Head of caudate nucleus (tissue), 42 donors: ENCODE results near the gene ASB2.

ENCODE experiments used
- DNase-seq, 42 donors: peaks; one replicate each; pipeline versions ENCODE4 v3.0.0 to v3.0.0-alpha.2; 2020 to 2021; ENCODE audit warnings: mixed read lengths in 7 of 42
- intact Hi-C: fragments of 100-400 bp; cut with DNase I; formaldehyde crosslinking; loops from one replicate; pipeline ENCODE4 v1.15.0; 2022

ASB2 gene

GRCh38 chr14:93939304-93940229 is 36.8 kb downstream of the ASB2 start:
- intact Hi-C loops = loop anchor here (2.0 kb wide), 1 partner anchor 61 kb away; no protein-coding TSS in a partner anchor

DNA sequence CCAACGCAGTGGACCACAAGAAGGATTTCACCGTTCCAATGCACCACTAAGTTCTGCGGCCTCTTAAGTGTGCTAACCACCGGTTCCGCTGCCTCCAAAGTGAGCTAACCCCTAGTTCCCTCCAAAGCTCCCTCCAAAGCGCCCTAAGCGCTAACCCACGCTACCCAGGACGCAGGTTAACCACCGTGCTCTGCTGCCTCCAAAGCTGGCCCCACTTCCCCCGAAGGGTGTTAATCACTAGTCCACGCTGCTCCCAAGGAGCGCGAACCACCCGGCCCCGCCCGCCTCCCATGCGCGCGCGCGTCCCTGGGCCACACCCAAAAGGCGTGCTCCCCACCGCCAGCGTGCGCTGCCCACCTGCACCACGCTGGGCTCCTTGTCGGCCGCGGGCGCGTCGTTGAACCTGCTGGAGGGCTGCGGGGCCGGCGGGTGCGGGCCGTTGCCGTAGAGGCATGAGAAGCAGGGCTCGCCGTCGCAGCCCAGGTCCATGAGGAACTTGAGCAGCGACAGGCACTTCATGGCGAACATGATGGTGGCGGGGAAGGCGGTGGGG is 37.5 kb downstream of the ASB2 start:
- intact Hi-C loops = loop anchor here (2.0 kb wide), 1 partner anchor 62 kb away; no protein-coding TSS in a partner anchor
- DNase-seq = no peak

More at GRCh38 chr14:93939304-93940229, 36.8 kb downstream of the ASB2 start:
- peak; percentile 60 to 92 (median 83) for DNase-seq

DNA sequence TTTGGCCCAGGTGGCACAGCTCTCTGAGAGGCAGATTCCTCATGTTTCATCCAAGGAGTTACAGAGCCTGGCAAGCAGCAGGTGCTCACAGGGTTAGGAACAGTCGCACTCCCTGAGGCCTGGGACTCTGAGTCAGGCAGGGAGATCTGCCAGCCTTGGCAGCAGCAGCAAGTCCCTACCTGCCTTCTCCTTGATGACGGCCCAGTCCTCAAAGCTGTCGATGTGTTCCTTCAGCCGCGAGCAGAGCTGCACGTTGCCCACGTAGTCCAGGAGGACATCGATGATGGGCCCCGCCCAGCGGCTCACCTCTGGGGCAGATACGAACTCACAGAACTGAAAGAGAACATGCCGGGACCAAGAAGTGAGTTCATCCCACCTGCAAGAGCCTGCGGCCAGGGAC is 38.9 kb downstream of the ASB2 start:
- DNase-seq = no peak
- intact Hi-C loops = no loop called here

- DNase-seq = no peak
- intact Hi-C loops = no loop called here
These were observed 39.4 kb downstream of the ASB2 start for GRCh38 chr14:93936926-93937325.

- peak in 11 of 42 donors; percentile 20 to 68 (median 40) for DNase-seq
- intact Hi-C loops = no loop called here
These were observed 40.1 kb downstream of the ASB2 start for GRCh38 chr14:93936245-93936644.

GRCh38 chr14:93935213-93935612 is 41.2 kb downstream of the ASB2 start:
- intact Hi-C loops = no loop called here
- DNase-seq = no peak

DNA sequence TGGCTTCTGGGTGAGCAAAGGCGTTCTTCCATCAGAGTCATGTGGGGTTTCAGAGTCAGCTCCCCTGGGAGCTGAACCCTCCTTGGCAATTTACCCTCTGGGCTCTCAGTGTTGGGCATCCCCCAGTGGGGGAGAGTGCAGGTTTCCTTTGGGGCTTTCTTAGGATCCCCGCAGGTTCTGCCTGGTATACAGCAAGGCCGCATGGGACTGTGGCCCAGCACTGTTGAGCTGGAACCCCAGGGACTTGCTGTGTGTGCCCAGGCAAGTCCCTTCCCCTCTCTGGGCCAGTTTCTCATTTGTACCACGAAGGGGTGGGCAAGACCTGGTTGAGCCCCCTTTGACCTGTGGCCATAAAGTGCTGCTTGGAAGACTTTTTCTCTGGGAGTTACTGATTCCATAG is 43.7 kb downstream of the ASB2 start:
- DNase-seq = no peak
- intact Hi-C loops = no loop called here

DNA sequence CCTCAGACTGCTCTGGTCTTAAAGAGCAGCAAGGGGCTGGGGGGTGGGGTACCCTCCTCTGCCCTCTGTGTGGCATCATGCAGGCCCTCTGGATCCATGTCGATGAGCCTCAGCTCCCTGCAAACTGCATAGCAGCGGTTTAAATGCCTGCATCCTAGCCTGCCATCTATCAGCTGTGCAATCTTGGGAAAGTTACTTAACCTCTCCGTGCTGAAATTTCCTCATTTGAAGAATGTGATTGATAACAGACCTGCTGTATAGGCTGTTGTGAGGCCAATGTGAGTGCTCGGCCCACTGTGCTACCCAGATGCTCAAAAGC is 45.4 kb downstream of the ASB2 start:
- intact Hi-C loops = no loop called here
- no peak for DNase-seq

DNA sequence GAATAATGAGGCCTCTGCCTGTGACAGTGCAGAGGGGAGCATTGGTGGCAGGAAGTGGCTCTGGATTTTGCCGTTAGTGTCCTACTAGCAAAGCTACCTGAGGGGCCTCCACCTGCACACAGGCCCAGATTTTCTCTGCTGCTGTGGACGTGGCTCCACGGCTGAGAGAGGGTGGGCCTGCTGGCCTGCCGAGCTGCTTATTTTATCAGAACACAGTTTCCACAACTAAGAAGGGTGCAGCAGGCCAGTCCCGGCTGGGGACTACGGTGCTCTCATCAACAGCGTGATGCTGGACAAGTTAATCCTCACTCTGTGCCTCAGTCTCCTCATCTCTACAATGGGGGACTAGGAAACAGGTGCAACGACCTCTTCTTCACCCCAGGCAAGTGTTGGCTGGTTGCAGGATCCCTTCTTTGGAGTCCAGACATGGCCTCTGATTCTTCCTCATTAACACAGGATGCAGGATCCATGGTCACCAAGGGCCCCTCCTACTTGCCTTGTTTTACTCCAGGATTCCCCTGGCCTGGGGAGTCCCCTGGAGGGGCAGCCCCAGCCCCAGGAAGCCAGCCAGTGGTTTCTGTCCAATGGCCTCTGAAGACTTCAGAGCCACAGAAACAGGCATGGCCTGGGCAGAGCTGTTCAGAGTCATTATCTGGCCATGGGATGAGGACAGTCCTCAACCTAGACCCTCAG is 45.9 kb downstream of the ASB2 start:
- intact Hi-C loops = no loop called here
- no peak for DNase-seq

- DNase-seq = no peak
- intact Hi-C loops = no loop called here
These were observed 46.7 kb downstream of the ASB2 start for GRCh38 chr14:93929657-93930056.

- no peak for DNase-seq
- intact Hi-C loops = no loop called here
These were observed 47.3 kb downstream of the ASB2 start for GRCh38 chr14:93929048-93929535.

- intact Hi-C loops = no loop called here
- no peak for DNase-seq
These were observed 48.0 kb downstream of the ASB2 start for GRCh38 chr14:93928184-93929047.

DNA sequence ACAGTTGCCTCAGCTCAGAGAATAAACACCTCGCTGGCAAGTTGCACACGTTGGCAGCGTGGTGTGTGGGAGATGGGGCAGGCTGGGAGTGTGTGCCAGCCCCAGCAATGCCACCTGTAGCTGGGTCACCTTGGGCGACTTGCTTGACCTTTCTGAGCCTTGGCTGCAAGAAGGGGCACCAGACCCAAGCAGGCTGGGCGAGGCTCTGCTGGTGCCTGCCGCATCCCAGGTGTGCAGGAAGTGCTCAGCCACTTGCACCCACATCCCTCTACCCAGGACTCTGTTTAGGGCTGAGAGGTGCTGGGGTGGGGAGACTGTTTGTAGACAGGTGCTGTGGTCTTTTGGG is 48.6 kb downstream of the ASB2 start:
- no peak for DNase-seq
- intact Hi-C loops = no loop called here

GRCh38 chr14:93926873-93927799 is 49.2 kb downstream of the ASB2 start, which contains the start of gene FAM181A:
Gene FAM181A, plus strand, starts transcription at chr14:93927344. Its CDS starts 942 bp downstream, at chr14:93928286.
- intact Hi-C loops = no loop called here
- DNase-seq = peak in 26 of 42 donors; percentile 9 to 68 (median 40)

- peak in 41 of 42 donors; percentile 12 to 83 (median 66) for DNase-seq
- intact Hi-C loops = no loop called here
These were observed 50.0 kb downstream of the ASB2 start for GRCh38 chr14:93926245-93926872.

DNA sequence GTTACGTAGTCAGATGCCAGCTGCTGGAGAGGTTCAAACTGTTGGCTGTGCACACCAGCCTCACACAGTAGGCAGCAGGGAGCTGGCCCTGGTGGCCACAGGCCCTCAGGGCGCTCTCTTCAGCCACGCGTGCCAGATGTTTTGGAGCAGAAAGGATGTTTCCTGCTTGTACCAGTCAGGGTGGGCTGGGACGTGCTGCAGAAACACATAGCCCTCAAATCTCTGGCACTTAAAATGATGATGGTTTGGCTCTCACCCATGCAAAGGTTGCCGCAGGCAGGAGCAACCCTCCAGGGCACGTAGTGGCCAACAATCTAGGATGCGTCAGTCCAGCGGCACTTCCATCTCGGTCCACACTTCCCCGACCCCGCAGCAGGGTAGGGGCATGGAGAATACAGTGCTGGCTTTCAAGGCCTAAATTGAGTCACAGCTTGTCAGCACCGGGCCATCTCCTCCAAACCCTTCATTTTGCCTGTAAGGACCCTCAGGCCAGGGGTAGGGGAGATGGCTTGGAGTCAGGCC is 50.9 kb downstream of the ASB2 start:
- intact Hi-C loops = no loop called here
- no peak for DNase-seq
